ENCODE results near the gene APPL2.

DNA sequence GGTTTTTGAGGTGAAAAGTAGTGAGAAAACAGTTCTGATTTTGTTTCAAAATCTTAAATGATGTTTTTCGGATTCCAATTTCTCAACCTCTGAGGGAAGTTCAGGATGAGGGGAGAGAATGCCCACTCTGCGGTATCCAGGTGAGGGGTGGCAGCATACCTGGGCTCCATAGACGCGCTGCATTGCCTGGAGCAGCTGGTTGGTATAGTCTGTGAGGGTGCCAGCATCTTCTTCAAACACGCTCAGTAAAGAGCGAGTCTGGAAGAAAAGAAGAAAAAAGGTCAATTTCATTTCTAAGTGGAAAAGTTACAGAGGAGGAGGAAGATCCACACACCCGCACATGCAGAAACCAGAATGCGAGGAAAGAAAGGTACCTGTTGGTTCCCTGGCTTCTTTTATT lies 7.0 kb downstream of the APPL2 start:
- TF ChIP-seq POLR2A (IDR thresholded peaks at IDR 0.05) (no peak), POLR2AphosphoS5 (IDR thresholded peaks at IDR 0.05) (no peak)
- TF ChIP-seq, protein P1, sequence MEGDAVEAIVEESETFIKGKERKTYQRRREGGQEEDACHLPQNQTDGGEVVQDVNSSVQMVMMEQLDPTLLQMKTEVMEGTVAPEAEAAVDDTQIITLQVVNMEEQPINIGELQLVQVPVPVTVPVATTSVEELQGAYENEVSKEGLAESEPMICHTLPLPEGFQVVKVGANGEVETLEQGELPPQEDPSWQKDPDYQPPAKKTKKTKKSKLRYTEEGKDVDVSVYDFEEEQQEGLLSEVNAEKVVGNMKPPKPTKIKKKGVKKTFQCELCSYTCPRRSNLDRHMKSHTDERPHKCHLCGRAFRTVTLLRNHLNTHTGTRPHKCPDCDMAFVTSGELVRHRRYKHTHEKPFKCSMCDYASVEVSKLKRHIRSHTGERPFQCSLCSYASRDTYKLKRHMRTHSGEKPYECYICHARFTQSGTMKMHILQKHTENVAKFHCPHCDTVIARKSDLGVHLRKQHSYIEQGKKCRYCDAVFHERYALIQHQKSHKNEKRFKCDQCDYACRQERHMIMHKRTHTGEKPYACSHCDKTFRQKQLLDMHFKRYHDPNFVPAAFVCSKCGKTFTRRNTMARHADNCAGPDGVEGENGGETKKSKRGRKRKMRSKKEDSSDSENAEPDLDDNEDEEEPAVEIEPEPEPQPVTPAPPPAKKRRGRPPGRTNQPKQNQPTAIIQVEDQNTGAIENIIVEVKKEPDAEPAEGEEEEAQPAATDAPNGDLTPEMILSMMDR (IDR thresholded peaks at IDR 0.05), result no peak

Measured in transverse colon (tissue), 4 donors.